SK-N-SH (cell line): ENCODE measurements around the gene HLA-DOA. TPM values are rescaled to one million over a fixed set of nuclear protein-coding genes. Genes with fewer than 3 reads are reported as not detected.

ENCODE experiments used
- CTCF ChIA-PET: fragments of 300-600, 350-600 bp; formaldehyde crosslinking; extraction: SDS; loops from one replicate; lab custom pipeline; 2021; lab: Yijun Ruan, JAX
- POLR2A ChIA-PET: fragments of 350-600 bp; sonication (Branson Sonifier 250); formaldehyde crosslinking; extraction: SDS; loops from one replicate; lab custom pipeline; 2020; ENCODE audit warnings: antibody characterized with exemption, inconsistent platforms; lab: Yijun Ruan, JAX
- DNase-seq: peaks from one replicate; pipeline ENCODE4 v3.0.0; 2012
- H2AFZ ChIP-seq: fragments of 200-600 bp; sonication (generic); 2 replicates; pipeline ENCODE4 v1.8.1; 2016; ENCODE audit warnings: antibody characterized with exemption, mild to moderate bottlenecking, low read depth
- H3F3A ChIP-seq: fragments of 200-600 bp; sonication (generic); replicated peaks from 2 replicates; pipeline ENCODE3; 2016; ENCODE audit warnings: antibody characterized with exemption, mild to moderate bottlenecking; ENCODE audit not compliant: insufficient read depth
- H3K27ac ChIP-seq, 2 experiments: fragments of 200-500 bp in 1 of 2; fragments of 200-600 bp in 1 of 2; sonication (Bioruptor generic) in 1 of 2; sonication (generic), shearing (Covaris generic) in 1 of 2; 2 replicates each; pipeline versions ENCODE4 v1.5.1 to v1.6.1; 2014 to 2016; ENCODE audit warnings: low read depth in 2 of 2, inconsistent platforms in 1 of 2, low read length in 1 of 2, mild to moderate bottlenecking in 1 of 2, mixed read lengths in 1 of 2
- H3K27me3 ChIP-seq: fragments of 200-600 bp; sonication (generic), shearing (Covaris generic); 2 replicates; pipeline ENCODE4 v1.6.1; 2016; ENCODE audit warnings: mixed run types; ENCODE audit not compliant: insufficient read depth
- H3K36me3 ChIP-seq, 2 experiments: fragments of 200-500 bp in 1 of 2; fragments of 200-600 bp in 1 of 2; sonication (Bioruptor generic) in 1 of 2; sonication (generic) in 1 of 2; replicated peaks in 1 of 2; 2 replicates each; pipeline versions ENCODE3 to v1.5.1; 2014 to 2016; ENCODE audit warnings: low read length in 1 of 2, mild to moderate bottlenecking in 1 of 2; ENCODE audit not compliant: insufficient read depth in 2 of 2, control insufficient read depth in 1 of 2
- H3K4me1 ChIP-seq, 2 experiments: fragments of 200-500 bp in 1 of 2; fragments of 200-600 bp in 1 of 2; sonication (Bioruptor generic) in 1 of 2; sonication (generic), shearing (Covaris generic) in 1 of 2; 2 replicates each; pipeline versions ENCODE4 v1.5.1 to v1.6.1; 2014 to 2016; ENCODE audit warnings: low read depth in 1 of 2, low read length in 1 of 2, mixed run types in 1 of 2; ENCODE audit not compliant: insufficient read depth in 2 of 2, control insufficient read depth in 1 of 2
- H3K4me2 ChIP-seq: fragments of 200-600 bp; sonication (generic), shearing (Covaris generic); 2 replicates; pipeline ENCODE4 v1.6.1; 2017; ENCODE audit warnings: mixed run types
- H3K4me3 ChIP-seq, 2 experiments: fragments of 200-500 bp in 1 of 2; fragments of 200-600 bp in 1 of 2; sonication (Bioruptor generic) in 1 of 2; sonication (generic), shearing (Covaris generic) in 1 of 2; 2 replicates each; pipeline versions ENCODE4 v1.5.1 to v1.8.1; 2014 to 2016; ENCODE audit warnings: low read depth in 2 of 2, inconsistent platforms in 1 of 2, low read length in 1 of 2, mild to moderate bottlenecking in 1 of 2, mixed read lengths in 1 of 2, moderate library complexity in 1 of 2
- H3K79me2 ChIP-seq: fragments of 200-600 bp; sonication (generic); 2 replicates; pipeline ENCODE4 v1.8.1; 2017; ENCODE audit warnings: mild to moderate bottlenecking; ENCODE audit not compliant: insufficient read depth
- H3K9ac ChIP-seq: fragments of 200-600 bp; sonication (generic); 2 replicates; pipeline ENCODE4 v1.6.1; 2017; ENCODE audit warnings: mixed run types
- H3K9me2 ChIP-seq: fragments of 200-600 bp; sonication (generic); 2 replicates; pipeline ENCODE4 v1.6.1; 2017; ENCODE audit warnings: mixed run types
- H3K9me3 ChIP-seq: fragments of 200-600 bp; sonication (generic); 2 replicates; pipeline ENCODE4 v1.6.1; 2017; ENCODE audit warnings: mixed run types, mild to moderate bottlenecking, moderate library complexity
- H4K20me1 ChIP-seq: fragments of 200-600 bp; sonication (generic); 2 replicates; pipeline ENCODE4 v1.6.1; 2017; ENCODE audit warnings: mild to moderate bottlenecking, mixed run types; ENCODE audit not compliant: insufficient read depth
- CHD2 ChIP-seq: fragments of 150-350 bp; IDR thresholded peaks from 2 replicates; pipeline ENCODE4 v1.6.1; 2018; ENCODE audit warnings: low read length; ENCODE audit not compliant: partially characterized antibody
- CTCF ChIP-seq: fragments of 200-600 bp; sonication (generic); IDR thresholded peaks from 2 replicates; pipeline ENCODE4 v1.6.1; 2017; ENCODE audit warnings: antibody characterized with exemption, mild to moderate bottlenecking, moderate library complexity
- EP300 ChIP-seq, 2 experiments: IDR thresholded peaks; 2 replicates each; pipeline versions ENCODE4 v1.4.0 to v1.6.1; 2012; ENCODE audit warnings: borderline replicate concordance in 1 of 2, low read depth in 1 of 2, low read length in 1 of 2
- EZH2phosphoT487 ChIP-seq: fragments of 200-600 bp; sonication (generic); IDR thresholded peaks from 2 replicates; pipeline ENCODE4 v1.6.1; 2017; ENCODE audit warnings: low read depth, mixed run types, mild to moderate bottlenecking, antibody characterized with exemption, moderate library complexity, borderline replicate concordance
- FOXJ3 ChIP-seq: sonication (generic); formaldehyde crosslinking; IDR thresholded peaks from 2 replicates; pipeline ENCODE4 v1.5.1; 2020; ENCODE audit warnings: mild to moderate bottlenecking, missing genetic modification reagents
- GATA2 ChIP-seq: sonication (generic); formaldehyde crosslinking; IDR thresholded peaks from 2 replicates; pipeline ENCODE4 v1.5.0; 2020; ENCODE audit warnings: mild to moderate bottlenecking, missing genetic modification reagents
- IRF3 ChIP-seq: fragments of 150-350 bp; IDR thresholded peaks from 2 replicates; pipeline ENCODE4 v1.6.1; 2016; ENCODE audit warnings: mild to moderate bottlenecking, low read depth, low read length
- JUND ChIP-seq: IDR thresholded peaks from 2 replicates; pipeline ENCODE4 v1.4.0; 2012
- MAX ChIP-seq: IDR thresholded peaks from 2 replicates; pipeline ENCODE4 v1.4.0; 2012; ENCODE audit warnings: low read depth
- MEF2A ChIP-seq: IDR thresholded peaks from 2 replicates; pipeline ENCODE4 v1.4.0; 2012; ENCODE audit warnings: low read depth, borderline replicate concordance
- NFIC ChIP-seq: IDR thresholded peaks from 2 replicates; pipeline ENCODE4 v1.4.0; 2012; ENCODE audit warnings: borderline replicate concordance
- NRF1 ChIP-seq: IDR thresholded peaks from 2 replicates; pipeline ENCODE4 v1.6.1; 2012; ENCODE audit warnings: low read depth, mild to moderate bottlenecking, low read length
- POLR2AphosphoS5 ChIP-seq: IDR thresholded peaks from 2 replicates; pipeline ENCODE4 v1.6.1; 2012; ENCODE audit warnings: low read depth, low read length
- RCOR1 ChIP-seq: fragments of 150-350 bp; IDR thresholded peaks from 2 replicates; pipeline ENCODE4 v1.6.1; 2017; ENCODE audit warnings: antibody characterized with exemption, low read length
- RFX5 ChIP-seq: IDR thresholded peaks from 2 replicates; pipeline ENCODE4 v1.6.1; 2012; ENCODE audit warnings: mild to moderate bottlenecking, improper control_type of control experiment, low read length
- SIN3A ChIP-seq: IDR thresholded peaks from 2 replicates; pipeline ENCODE4 v1.6.1; 2012; ENCODE audit warnings: low read depth, mild to moderate bottlenecking, low read length, moderate library complexity, borderline replicate concordance
- TEAD4 ChIP-seq: IDR thresholded peaks from 2 replicates; pipeline ENCODE4 v1.4.0; 2012; ENCODE audit warnings: mild to moderate bottlenecking, borderline replicate concordance; ENCODE audit not compliant: insufficient read depth
- USF2 ChIP-seq: fragments of 150-350 bp; IDR thresholded peaks from 2 replicates; pipeline ENCODE4 v1.6.1; 2017; ENCODE audit warnings: antibody characterized with exemption, low read length, low read depth, borderline replicate concordance
- ZBTB33 ChIP-seq: IDR thresholded peaks from 2 replicates; pipeline ENCODE4 v1.4.0; 2012; ENCODE audit warnings: low read depth, borderline replicate concordance
- WGBS: methylation state at CpG from one replicate; pipeline ENCODE4 v1.1.6; 2017; ENCODE audit warnings: low lambda C conversion rate; 5-methylcytosine and 5-hydroxymethylcytosine counted together
- polyA plus RNA-seq, 3 experiments: library from polyadenylated mRNA; depleted of rRNA; stranded (reverse); fragments of >200 nt; gene quantifications; 2 replicates each; pipeline ENCODE4 v1.2.3, GENCODE V29; 2012

Gene HLA-DOA
- polyA plus RNA-seq, 1 of the 3 experiments (the other 2 are of a cell fraction) = not detected

GRCh38 chr6:33036535-33036934, 27.1 kb upstream of the HLA-DOA start:
- CTCF ChIA-PET = interaction anchor here (1.0 to 1.2 kb wide), 3 partner anchors 15 to 623 kb away, joined by 3 to 4 read pairs (median 4); no protein-coding TSS in a partner anchor

GRCh38 chr6:33034554-33034953, 25.2 kb upstream of the HLA-DOA start:
- WGBS = 6% methylated on average over 1 of the region's 1 CpG
- Histone ChIP-seq H3K36me3 (no peaks in the 10 kb centered on the region), H3K4me3 (no peak overlapping the region), H2AFZ (no peak overlapping the region), H3K4me2 (no peak overlapping the region), H3F3A (no peaks in the 10 kb centered on the region), H3K9me3 (no peaks in the 10 kb centered on the region), H3K27me3 (peaks cover 30% of the 10 kb centered on the region; the same call in 1 of the 2 replicates), H3K79me2 (no peaks in the 10 kb centered on the region), H3K9me2 (no peaks in the 10 kb centered on the region; the same call in 1 of the 2 replicates), H3K9ac (no peak overlapping the region), H3K27ac (no peak overlapping the region), H4K20me1 (no peaks in the 10 kb centered on the region), H3K4me1 (no peaks in the 10 kb centered on the region)
- ChIA-PET POLR2A (no interaction called here), CTCF (no interaction called here)
- no peak for DNase-seq
- TF ChIP-seq CTCF = no peak
- no peak for TF ChIP-seq NRF1
- TF ChIP-seq POLR2AphosphoS5 = no peak
- TF ChIP-seq ZBTB33 = no peak
- no peak for TF ChIP-seq NFIC
- TF ChIP-seq RFX5 = no peak
- TF ChIP-seq EP300 (IDR thresholded peaks at IDR 0.05; ENCODE audit: borderline replicate concordance in 1 of 2, low read depth in 1 of 2, low read length in 1 of 2) = no peak
- no peak for TF ChIP-seq EZH2phosphoT487
- no peak for TF ChIP-seq USF2

More at GRCh38 chr6:33036535-33036934, 27.1 kb upstream of the HLA-DOA start:
- Histone ChIP-seq H3K36me3 (no peaks in the 10 kb centered on the region), H3K9me2 (no peaks in the 10 kb centered on the region; the same call in 1 of the 2 replicates), H3K27me3 (peaks cover 13% of the 10 kb centered on the region; the same call in 1 of the 2 replicates), H2AFZ (no peak overlapping the region), H3K9ac (no peak overlapping the region), H3K9me3 (no peaks in the 10 kb centered on the region), H3K4me2 (no peak overlapping the region), H3K79me2 (no peaks in the 10 kb centered on the region), H3K4me3 (no peak overlapping the region), H3F3A (no peaks in the 10 kb centered on the region), H3K27ac (no peak overlapping the region), H3K4me1 (no peaks in the 10 kb centered on the region), H4K20me1 (no peaks in the 10 kb centered on the region)
- WGBS = 0% methylated on average over 1 of the region's 1 CpG
- POLR2A ChIA-PET = no interaction called here
- TF ChIP-seq FOXJ3 = no peak
- no peak for TF ChIP-seq TEAD4
- TF ChIP-seq RCOR1 = no peak
- no peak for TF ChIP-seq NFIC
- no peak for TF ChIP-seq JUND
- no peak for TF ChIP-seq MAX
- TF ChIP-seq IRF3 = no peak
- no peak for TF ChIP-seq CHD2
- TF ChIP-seq USF2 = no peak
- TF ChIP-seq GATA2 (CRISPR knock-in tag) = no peak
- TF ChIP-seq SIN3A = no peak
- TF ChIP-seq EP300 (IDR thresholded peaks at IDR 0.05; ENCODE audit: borderline replicate concordance in 1 of 2, low read depth in 1 of 2, low read length in 1 of 2) = no peak
- no peak for TF ChIP-seq MEF2A
- TF ChIP-seq POLR2AphosphoS5 = no peak
- no peak for DNase-seq
